ENCODE measurements around the gene GPRIN3.

The GPRIN3 gene

GRCh38 chr4:89344571-89344970, 37.0 kb upstream of the GPRIN3 start:
- no peak overlapping the region for H2AFZ ChIP-seq (ENCODE audit: low read length)
- no peak for TF ChIP-seq CTCF (conservative IDR thresholded peaks at IDR 0.05; ENCODE audit: low read length)
- TF ChIP-seq EZH2phosphoT487 (IDR thresholded peaks at IDR 0.05; ENCODE audit: borderline replicate concordance) = no peak
- H3K36me3 ChIP-seq (ENCODE audit: insufficient read depth, low read length) = no peaks in the 10 kb centered on the region
- no peak overlapping the region for H3K9ac ChIP-seq (ENCODE audit: low read depth, low read length, poor library complexity, severe bottlenecking)
- no peaks in the 10 kb centered on the region for H3K9me2 ChIP-seq (replicated peaks; ENCODE audit: low read depth, low read length)
- no peak overlapping the region for H3K4me3 ChIP-seq (ENCODE audit: low read length, poor library complexity, severe bottlenecking)
- H3K9me3 ChIP-seq (ENCODE audit: insufficient read depth, low read depth, low read length) = peaks cover 15% of the 10 kb centered on the region; the same call in 1 of the 2 replicates
- no peaks in the 10 kb centered on the region for H3F3A ChIP-seq (ENCODE audit: low read depth)
- no peak overlapping the region for H3K4me2 ChIP-seq (ENCODE audit: low read depth, low read length, poor library complexity, severe bottlenecking)
- H3K79me2 ChIP-seq (ENCODE audit: insufficient read depth, low read length) = no peaks in the 10 kb centered on the region
- H3K27me3 ChIP-seq (ENCODE audit: insufficient read depth, low read length, poor library complexity, severe bottlenecking) = no peaks in the 10 kb centered on the region
- no peaks in the 10 kb centered on the region for H4K20me1 ChIP-seq (ENCODE audit: insufficient read depth, low read length, poor library complexity, severe bottlenecking)
- no peaks in the 10 kb centered on the region for H3K4me1 ChIP-seq (ENCODE audit: insufficient read depth, low read length, poor library complexity, severe bottlenecking)

GRCh38 chr4:89338206-89338605, 30.6 kb upstream of the GPRIN3 start:
- Histone ChIP-seq H3F3A (ENCODE audit: low read depth) (no peaks in the 10 kb centered on the region), H3K4me3 (ENCODE audit: low read length, poor library complexity, severe bottlenecking) (no peak overlapping the region), H3K27me3 (ENCODE audit: insufficient read depth, low read length, poor library complexity, severe bottlenecking) (no peaks in the 10 kb centered on the region), H3K4me2 (ENCODE audit: low read depth, low read length, poor library complexity, severe bottlenecking) (no peak overlapping the region), H3K4me1 (ENCODE audit: insufficient read depth, low read length, poor library complexity, severe bottlenecking) (no peaks in the 10 kb centered on the region), H3K79me2 (ENCODE audit: insufficient read depth, low read length) (no peaks in the 10 kb centered on the region), H4K20me1 (ENCODE audit: insufficient read depth, low read length, poor library complexity, severe bottlenecking) (no peaks in the 10 kb centered on the region), H3K9me2 (replicated peaks; ENCODE audit: low read depth, low read length) (no peaks in the 10 kb centered on the region), H3K9me3 (ENCODE audit: insufficient read depth, low read depth, low read length) (no peaks in the 10 kb centered on the region), H3K36me3 (ENCODE audit: insufficient read depth, low read length) (no peaks in the 10 kb centered on the region), H2AFZ (ENCODE audit: low read length) (no peak overlapping the region), H3K9ac (ENCODE audit: low read depth, low read length, poor library complexity, severe bottlenecking) (no peak overlapping the region)
- TF ChIP-seq EZH2phosphoT487 (IDR thresholded peaks at IDR 0.05; ENCODE audit: borderline replicate concordance) = no peak
- TF ChIP-seq CTCF (conservative IDR thresholded peaks at IDR 0.05; ENCODE audit: low read length) = no peak

- H3K36me3 ChIP-seq (ENCODE audit: insufficient read depth, low read length) = no peaks in the 10 kb centered on the region
- H3K79me2 ChIP-seq (ENCODE audit: insufficient read depth, low read length) = no peaks in the 10 kb centered on the region
- no peak overlapping the region for H3K4me2 ChIP-seq (ENCODE audit: low read depth, low read length, poor library complexity, severe bottlenecking)
- no peaks in the 10 kb centered on the region for H3K4me1 ChIP-seq (ENCODE audit: insufficient read depth, low read length, poor library complexity, severe bottlenecking)
- no peaks in the 10 kb centered on the region for H3K27me3 ChIP-seq (ENCODE audit: insufficient read depth, low read length, poor library complexity, severe bottlenecking)
- no peak overlapping the region for H3K9ac ChIP-seq (ENCODE audit: low read depth, low read length, poor library complexity, severe bottlenecking)
- H3F3A ChIP-seq (ENCODE audit: low read depth) = no peaks in the 10 kb centered on the region
- no peaks in the 10 kb centered on the region for H4K20me1 ChIP-seq (ENCODE audit: insufficient read depth, low read length, poor library complexity, severe bottlenecking)
- H3K9me2 ChIP-seq (replicated peaks; ENCODE audit: low read depth, low read length) = no peaks in the 10 kb centered on the region
- TF ChIP-seq EZH2phosphoT487 (IDR thresholded peaks at IDR 0.05; ENCODE audit: borderline replicate concordance) (no peak), CTCF (conservative IDR thresholded peaks at IDR 0.05; ENCODE audit: low read length) (no peak)
- no peaks in the 10 kb centered on the region for H3K9me3 ChIP-seq (ENCODE audit: insufficient read depth, low read depth, low read length)
- no peak overlapping the region for H2AFZ ChIP-seq (ENCODE audit: low read length)
- no peak overlapping the region for H3K4me3 ChIP-seq (ENCODE audit: low read length, poor library complexity, severe bottlenecking)
Measured at GRCh38 chr4:89337681-89338080, 30.1 kb upstream of the GPRIN3 start.

Data from Loucy (cell line).